ENCODE measurements around the gene SPOCK2. TPM values are rescaled to one million over a fixed set of nuclear protein-coding genes. Genes with fewer than 3 reads are reported as not detected.

Gene SPOCK2
- total and polyA plus RNA-seq, 2 of the 4 experiments (the other 2 are of a cell fraction): 0.02 TPM; not detected in 1

DNA sequence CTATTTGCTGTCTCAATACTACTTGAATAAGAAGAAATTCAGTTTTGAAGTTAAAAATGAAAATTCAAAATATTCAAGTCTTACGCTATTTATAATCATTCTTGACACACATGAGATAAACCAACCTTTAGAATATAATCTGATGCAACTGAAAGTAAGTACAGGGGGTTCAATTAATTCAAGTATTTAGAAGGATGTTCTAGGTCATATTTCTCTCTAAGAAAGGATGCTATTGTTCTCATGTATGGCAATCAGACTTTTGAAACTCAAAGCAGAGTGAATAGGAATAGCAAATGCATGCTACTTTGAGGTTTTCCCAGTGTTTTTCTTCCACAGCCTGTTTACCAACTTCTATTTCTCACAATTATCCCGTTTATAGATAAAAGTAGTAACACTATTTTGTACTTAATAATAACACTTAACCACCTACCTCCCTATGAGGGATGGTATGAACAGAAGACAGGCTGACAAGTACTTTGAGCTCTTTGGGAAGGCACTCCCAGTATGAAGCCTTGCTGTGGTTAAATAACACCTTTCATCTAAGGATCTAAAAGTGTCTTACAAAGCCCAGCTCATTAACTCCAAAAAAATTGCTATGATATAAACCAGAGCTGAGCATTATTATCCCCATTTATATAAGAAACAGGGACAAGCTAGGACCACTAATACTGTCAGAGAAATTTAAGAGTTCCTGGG, 18.0 kb upstream of the SPOCK2 start:
- no TSS peak for BruUV-seq (replicated peaks)
- in situ Hi-C loops (cut with MboI; ENCODE audit: low sequenced_read_pairs): no loop called here
- ChIA-PET CTCF (interaction anchor here (1.1 kb wide), 1 partner anchor 9 kb away, joined by 5 read pairs; no protein-coding TSS in a partner anchor), POLR2A (ENCODE audit: unreplicated experiment) (no interaction called here)
- H3K18ac ChIP-seq (ENCODE audit: low read depth, low read length): no peak overlapping the region
- H3K4me1 ChIP-seq (ENCODE audit: control insufficient read depth, insufficient read depth, low read length): peaks cover 2% of the 10 kb centered on the region; the same call in 1 of the 2 replicates
- no peak overlapping the region for H3K14ac ChIP-seq (replicated peaks; ENCODE audit: low read depth, low read length)
- no CpG with 5 or more reads among the region's 2 CpGs for WGBS, 2 experiments (ENCODE audit: extremely low coverage in 2 of 2, insufficient read length in 1 of 2)
- DNase-seq: no peak
- peaks cover 4% of the 10 kb centered on the region; the same call in 1 of the 2 replicates for H3K36me3 ChIP-seq (ENCODE audit: control insufficient read depth, insufficient read depth, low read length)
- no peaks in the 10 kb centered on the region; the same call in 1 of the 2 replicates for H3K9me1 ChIP-seq (ENCODE audit: insufficient read depth, low read length)
- no peak for ATAC-seq (ENCODE audit: low read depth)
- H3K23ac ChIP-seq (ENCODE audit: low read depth, low read length): no peak overlapping the region
- no peak overlapping the region for H4K91ac ChIP-seq (ENCODE audit: insufficient read depth, low read depth, low read length)
- no peak overlapping the region for H3K4me3 ChIP-seq (ENCODE audit: insufficient read depth, low read depth, low read length)
- no peak overlapping the region for H2BK5ac ChIP-seq (ENCODE audit: low read depth, low read length, poor library complexity, severe bottlenecking)
- H3K27me3 ChIP-seq (ENCODE audit: control insufficient read depth, insufficient read depth, low read length): no peaks in the 10 kb centered on the region
- no peak overlapping the region for H2AFZ ChIP-seq (replicated peaks; ENCODE audit: low read length, poor library complexity)
- H2AK9ac ChIP-seq (replicated peaks; ENCODE audit: low read depth, low read length, poor library complexity): no peak overlapping the region
- H3K9ac ChIP-seq (ENCODE audit: low read depth, low read length): no peak overlapping the region
- H3K56ac ChIP-seq (ENCODE audit: extremely low read depth, insufficient read depth, low read length): no peak overlapping the region
- H2BK120ac ChIP-seq (ENCODE audit: low read depth, low read length): no peak overlapping the region
- dilution Hi-C loops (cut with HindIII; ENCODE audit: low sequenced_read_pairs, unreplicated experiment): no loop called here
- H2AK5ac ChIP-seq (ENCODE audit: low read depth, low read length): no peak overlapping the region
- no peaks in the 10 kb centered on the region for H3K9me3 ChIP-seq (ENCODE audit: control insufficient read depth, insufficient read depth, low read length)
- no peak overlapping the region for H3K27ac ChIP-seq (ENCODE audit: insufficient read depth, low read length)
- H3K4me2 ChIP-seq (ENCODE audit: low read depth, low read length): no peak overlapping the region
- no peak for TF ChIP-seq MAFK (IDR thresholded peaks at IDR 0.05; ENCODE audit: low read depth, low read length)
- TF ChIP-seq, protein P1, sequence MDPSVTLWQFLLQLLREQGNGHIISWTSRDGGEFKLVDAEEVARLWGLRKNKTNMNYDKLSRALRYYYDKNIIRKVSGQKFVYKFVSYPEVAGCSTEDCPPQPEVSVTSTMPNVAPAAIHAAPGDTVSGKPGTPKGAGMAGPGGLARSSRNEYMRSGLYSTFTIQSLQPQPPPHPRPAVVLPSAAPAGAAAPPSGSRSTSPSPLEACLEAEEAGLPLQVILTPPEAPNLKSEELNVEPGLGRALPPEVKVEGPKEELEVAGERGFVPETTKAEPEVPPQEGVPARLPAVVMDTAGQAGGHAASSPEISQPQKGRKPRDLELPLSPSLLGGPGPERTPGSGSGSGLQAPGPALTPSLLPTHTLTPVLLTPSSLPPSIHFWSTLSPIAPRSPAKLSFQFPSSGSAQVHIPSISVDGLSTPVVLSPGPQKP (IDR thresholded peaks at IDR 0.05; ENCODE audit: borderline replicate concordance, low read depth, low read length): no peak
- no peak overlapping the region for H4K8ac ChIP-seq (ENCODE audit: low read depth in 2 of 2, low read length in 2 of 2)
- H3K79me1 ChIP-seq (ENCODE audit: low read depth in 1 of 2, low read length in 2 of 2): no peaks in the 10 kb centered on the region
- H3K4ac ChIP-seq (ENCODE audit: low read depth, low read length): no peak overlapping the region
- no peak overlapping the region for H2BK20ac ChIP-seq (ENCODE audit: low read depth, low read length)
- no peak overlapping the region for H2BK15ac ChIP-seq (ENCODE audit: low read depth, low read length)
- no peaks in the 10 kb centered on the region for H4K20me1 ChIP-seq (ENCODE audit: insufficient read depth, low read length)
- intact Hi-C loops (cut with micrococcal nuclease): loop anchor here (5.0 kb wide), 1 partner anchor 66 kb away; no protein-coding TSS in a partner anchor
- no peak overlapping the region for H4K5ac ChIP-seq (ENCODE audit: low read depth, low read length)
